WERI-Rb-1 (cell line): ENCODE results near the gene TGFBR3L.

Experiments used
- DNase-seq: peaks from one replicate; pipeline ENCODE4 v3.0.0-alpha.2; 2020
- H3K27ac ChIP-seq: fragments of 250-450 bp; sonication (Bioruptor Pico); 2 replicates; pipeline ENCODE4 v1.5.1; 2020; ENCODE audit warnings: mild to moderate bottlenecking, moderate library complexity
- H3K27me3 ChIP-seq: fragments of 250-450 bp; sonication (Bioruptor Pico); 2 replicates; pipeline ENCODE4 v1.5.1; 2021; ENCODE audit warnings: mild to moderate bottlenecking, low read depth, moderate library complexity; ENCODE audit not compliant: insufficient read depth, severe bottlenecking
- H3K36me3 ChIP-seq: fragments of 250-450 bp; sonication (Bioruptor Pico); 2 replicates; pipeline ENCODE4 v1.5.1; 2020; ENCODE audit warnings: mild to moderate bottlenecking, moderate library complexity
- H3K4me3 ChIP-seq: 2 replicates; pipeline ENCODE4 v1.5.1; 2011; ENCODE audit warnings: low read depth, mild to moderate bottlenecking, control low read depth, low read length
- H3K9me3 ChIP-seq: fragments of 250-450 bp; sonication (Bioruptor Pico); 2 replicates; pipeline ENCODE4 v1.5.1; 2021; ENCODE audit warnings: mild to moderate bottlenecking, moderate library complexity; ENCODE audit not compliant: severe bottlenecking
- TF ChIP-seq, protein P1 (sequence below): IDR thresholded peaks from 2 replicates; pipeline ENCODE4 v1.5.1; 2011; ENCODE audit warnings: low read depth, mild to moderate bottlenecking, control low read depth, inconsistent platforms, low read length

The TGFBR3L gene

DNA sequence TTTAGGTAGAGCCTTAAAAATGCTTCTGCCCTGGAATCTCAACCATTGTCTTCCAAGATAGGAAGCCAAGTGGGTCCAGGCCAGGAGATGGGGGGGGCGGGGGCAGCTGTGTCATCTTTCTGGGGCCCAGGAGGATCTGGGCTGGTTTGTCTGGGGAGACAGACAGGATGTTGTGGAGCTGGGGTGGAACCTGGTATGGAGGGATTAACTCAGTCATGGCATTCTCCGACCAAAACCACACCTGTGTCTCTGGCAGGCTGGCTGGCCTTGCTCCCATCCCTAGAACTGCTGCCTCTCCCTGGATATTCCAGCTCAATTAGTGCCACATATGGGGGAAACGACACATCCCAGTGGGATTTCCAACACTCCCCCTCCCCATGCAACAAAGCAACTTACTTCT lies 13.7 kb upstream of the TGFBR3L start:
- Histone ChIP-seq H3K4me3 (no peak overlapping the region), H3K27ac (no peak overlapping the region), H3K9me3 (no peaks in the 10 kb centered on the region), H3K36me3 (peaks cover 12% of the 10 kb centered on the region), H3K27me3 (no peaks in the 10 kb centered on the region)
- TF ChIP-seq, protein P1, sequence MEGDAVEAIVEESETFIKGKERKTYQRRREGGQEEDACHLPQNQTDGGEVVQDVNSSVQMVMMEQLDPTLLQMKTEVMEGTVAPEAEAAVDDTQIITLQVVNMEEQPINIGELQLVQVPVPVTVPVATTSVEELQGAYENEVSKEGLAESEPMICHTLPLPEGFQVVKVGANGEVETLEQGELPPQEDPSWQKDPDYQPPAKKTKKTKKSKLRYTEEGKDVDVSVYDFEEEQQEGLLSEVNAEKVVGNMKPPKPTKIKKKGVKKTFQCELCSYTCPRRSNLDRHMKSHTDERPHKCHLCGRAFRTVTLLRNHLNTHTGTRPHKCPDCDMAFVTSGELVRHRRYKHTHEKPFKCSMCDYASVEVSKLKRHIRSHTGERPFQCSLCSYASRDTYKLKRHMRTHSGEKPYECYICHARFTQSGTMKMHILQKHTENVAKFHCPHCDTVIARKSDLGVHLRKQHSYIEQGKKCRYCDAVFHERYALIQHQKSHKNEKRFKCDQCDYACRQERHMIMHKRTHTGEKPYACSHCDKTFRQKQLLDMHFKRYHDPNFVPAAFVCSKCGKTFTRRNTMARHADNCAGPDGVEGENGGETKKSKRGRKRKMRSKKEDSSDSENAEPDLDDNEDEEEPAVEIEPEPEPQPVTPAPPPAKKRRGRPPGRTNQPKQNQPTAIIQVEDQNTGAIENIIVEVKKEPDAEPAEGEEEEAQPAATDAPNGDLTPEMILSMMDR: no peak
- DNase-seq: no peak

DNA sequence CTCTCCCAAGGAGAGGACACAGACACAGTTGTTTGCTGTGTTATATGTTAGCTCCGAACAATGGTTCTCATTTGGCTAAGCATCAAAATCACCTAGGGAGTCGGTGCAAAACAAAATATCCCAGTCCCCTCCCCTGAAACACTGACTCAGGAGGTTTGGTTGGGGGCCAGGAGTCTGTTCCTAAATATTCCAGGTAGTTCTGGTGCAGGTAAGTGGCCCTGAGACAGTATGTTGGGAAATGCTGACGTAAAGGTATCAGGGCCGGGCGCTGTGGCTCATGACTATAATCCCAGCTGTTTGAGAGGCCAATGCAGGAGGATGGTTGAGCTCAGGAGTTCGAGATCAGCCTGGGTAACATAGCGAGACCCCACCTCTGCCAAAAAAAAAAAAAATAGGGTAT lies 13.3 kb upstream of the TGFBR3L start:
- H3K27ac ChIP-seq: no peak overlapping the region
- H3K36me3 ChIP-seq: peaks cover 16% of the 10 kb centered on the region

DNA sequence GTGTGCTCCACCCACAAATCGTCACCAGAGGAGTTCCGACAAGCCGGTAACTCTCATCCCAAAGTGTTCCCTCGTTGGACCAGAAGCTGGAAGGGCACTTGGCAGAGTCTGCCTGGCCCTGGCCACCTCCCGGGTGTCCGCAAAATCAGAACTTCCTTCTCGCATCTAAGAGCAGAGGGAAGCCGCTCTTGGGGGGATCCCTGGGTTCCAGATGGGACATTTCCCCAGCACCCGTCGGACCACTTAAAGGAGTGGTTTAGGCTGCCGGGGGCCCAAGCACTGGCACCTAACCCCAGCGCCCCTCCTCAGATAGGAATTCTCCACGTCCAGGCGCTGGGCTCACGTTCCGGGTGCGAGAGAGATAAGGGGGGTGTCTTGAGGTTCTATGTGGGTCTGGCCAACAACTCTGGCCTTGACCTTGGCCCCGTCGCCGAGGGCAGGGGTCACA lies 11.8 kb upstream of the TGFBR3L start:
- Histone ChIP-seq H3K4me3 (peak overlapping the region; percentile 51), H3K27ac (peak overlapping the region; percentile 83), H3K9me3 (no peaks in the 10 kb centered on the region), H3K27me3 (no peaks in the 10 kb centered on the region), H3K36me3 (peaks cover 25% of the 10 kb centered on the region)
- no peak for DNase-seq
- TF ChIP-seq, protein P1: no peak

More for the DNA sequence above, 13.3 kb upstream of the TGFBR3L start:
- no peaks in the 10 kb centered on the region for H3K27me3 ChIP-seq
- no peak overlapping the region for H3K4me3 ChIP-seq
- TF ChIP-seq, protein P1: no peak
- DNase-seq: no peak
- no peaks in the 10 kb centered on the region for H3K9me3 ChIP-seq

DNA sequence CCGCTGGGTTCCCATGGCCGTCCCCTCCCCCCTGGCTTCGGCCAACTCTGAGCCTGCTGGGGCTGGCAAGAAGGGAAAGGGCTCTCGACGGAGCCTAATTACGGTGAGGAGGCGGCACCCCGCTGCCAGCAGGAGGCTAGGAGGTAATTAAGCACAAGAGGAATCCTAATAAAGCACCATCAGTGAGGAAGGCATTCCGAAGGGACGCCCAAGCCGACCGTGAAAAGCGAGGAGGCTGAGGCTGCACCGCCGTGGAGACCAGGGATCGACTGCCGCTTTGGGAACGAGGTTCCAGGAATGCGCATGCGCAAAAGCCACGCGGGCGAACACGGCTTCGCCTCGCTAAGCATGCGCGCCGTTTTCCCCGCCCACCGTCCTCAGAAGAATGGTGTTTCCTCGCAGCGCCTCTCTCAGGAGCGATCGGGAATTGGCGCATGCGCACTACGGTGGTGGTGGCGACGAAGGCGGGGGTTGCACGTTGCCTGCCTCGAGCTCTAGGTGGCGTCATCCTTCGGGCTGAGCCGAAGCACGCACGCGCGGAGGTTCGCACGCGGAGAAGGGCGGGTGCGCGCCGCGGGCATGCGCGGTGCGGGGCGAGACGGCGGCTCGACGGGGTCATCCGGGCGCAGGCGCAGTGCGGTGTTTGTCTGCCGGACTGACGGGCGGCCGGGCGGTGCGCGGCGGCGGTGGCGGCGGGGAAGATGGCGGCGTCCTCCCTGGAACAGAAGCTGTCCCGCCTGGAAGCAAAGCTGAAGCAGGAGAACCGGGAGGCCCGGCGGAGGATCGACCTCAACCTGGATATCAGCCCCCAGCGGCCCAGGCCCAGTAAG lies 11.2 kb upstream of the TGFBR3L start, which contains the start of gene MAP2K7:
TSS of gene MAP2K7 (plus strand) at position 634 of the 830 bp plus-strand sequence. CDS start at position 702, 68 bp downstream.
- peak within 1 kb of the TSS; percentile 59 for H3K4me3 ChIP-seq
- H3K9me3 ChIP-seq: no peaks in the 10 kb centered on the region
- no peaks in the 10 kb centered on the region for H3K27me3 ChIP-seq
- H3K27ac ChIP-seq: peak within 1 kb of the TSS; percentile 83
- H3K36me3 ChIP-seq: peaks cover 25% of the 10 kb centered on the region
- TF ChIP-seq, protein P1: peak; percentile 86
- peak; percentile 99 for DNase-seq

DNA sequence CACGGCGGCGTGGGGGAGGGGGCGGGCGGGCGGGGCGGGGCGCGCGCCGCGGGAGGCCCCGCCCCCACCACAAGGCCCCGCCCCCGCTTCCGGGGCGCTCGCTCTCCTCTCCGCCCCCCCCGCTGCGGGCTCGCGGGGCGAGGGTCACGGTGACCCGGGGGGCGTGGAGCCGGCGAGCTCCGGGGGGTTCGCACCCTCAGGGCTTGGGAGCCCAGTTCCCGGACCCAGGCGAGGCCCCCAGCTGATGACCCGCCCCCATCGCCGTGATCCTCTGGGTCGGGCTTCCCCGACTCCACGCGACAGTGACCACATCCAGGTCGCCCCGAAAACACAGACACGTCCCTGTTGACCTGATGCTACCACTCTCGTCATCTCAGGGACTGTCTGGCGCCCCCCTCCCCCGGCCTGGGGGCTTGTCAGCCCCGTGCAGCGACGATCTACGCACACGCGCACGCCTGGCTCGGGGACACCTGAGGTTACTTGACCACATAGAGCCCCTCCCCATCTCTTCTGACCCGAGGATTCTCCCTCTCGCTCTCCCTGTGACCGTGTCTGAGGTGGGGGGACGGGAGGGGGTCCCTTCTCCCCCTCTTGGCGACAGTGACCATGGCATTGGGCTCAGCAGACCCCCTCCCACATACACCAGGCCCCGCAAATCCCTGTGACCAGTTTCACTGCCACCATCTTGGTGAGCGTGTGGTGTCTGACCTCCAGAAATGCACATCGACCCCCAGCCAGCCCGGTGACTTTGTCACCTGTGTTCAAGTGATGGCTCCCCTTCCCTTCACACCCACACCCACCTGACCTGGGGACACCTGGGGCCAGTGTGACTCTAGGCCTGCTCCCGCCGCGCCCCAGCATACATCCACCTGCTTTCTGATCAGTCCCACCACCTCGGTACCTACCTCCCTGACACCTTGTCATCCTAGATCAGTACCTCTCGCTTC lies 10.3 kb upstream of the TGFBR3L start:
- TF ChIP-seq, protein P1: no peak
- peaks cover 28% of the 10 kb centered on the region for H3K36me3 ChIP-seq
- peak overlapping the region; percentile 81 for H3K27ac ChIP-seq
- no peaks in the 10 kb centered on the region for H3K9me3 ChIP-seq
- DNase-seq: no peak
- no peaks in the 10 kb centered on the region for H3K27me3 ChIP-seq
- H3K4me3 ChIP-seq: peak overlapping the region; percentile 59
